ENCODE data around the gene PABPC1L. TPM values are rescaled to one million over a fixed set of nuclear protein-coding genes. Genes with fewer than 3 reads are reported as not detected.

The PABPC1L gene
- total and polyA plus RNA-seq, 2 of the 13 experiments (the other 11 are each of a cell fraction or from before 2014, with no cell fraction given): 30.8 to 252 TPM

DNA sequence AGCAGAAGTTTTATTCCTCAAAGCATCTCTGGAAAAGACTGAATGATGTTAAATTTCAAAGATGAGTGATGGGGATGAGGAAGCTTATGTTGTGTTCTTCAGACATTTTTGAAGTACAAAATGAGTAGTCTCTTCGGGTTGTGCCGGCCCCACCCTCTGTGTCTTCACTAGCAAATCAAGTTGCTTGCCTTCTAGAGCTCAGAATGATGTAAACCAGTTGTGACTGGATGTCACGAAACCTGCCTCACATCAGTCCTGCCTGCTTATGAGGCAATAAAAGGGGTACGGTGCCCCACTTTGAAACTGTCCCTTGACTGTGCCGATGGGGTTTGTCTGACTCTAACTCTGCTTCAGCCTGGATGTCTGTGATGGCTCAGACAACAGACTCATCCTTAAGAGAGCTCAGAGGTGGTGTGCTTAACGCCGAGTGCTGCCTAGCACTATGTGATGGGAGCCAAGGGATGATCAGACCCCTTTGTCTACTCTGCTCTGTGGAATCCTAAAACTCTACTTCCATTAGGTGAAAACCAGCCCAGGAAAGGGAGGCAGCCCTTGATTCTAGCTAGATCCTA lies 31.3 kb downstream of the PABPC1L start (continued):
- TF ChIP-seq, protein P1, sequence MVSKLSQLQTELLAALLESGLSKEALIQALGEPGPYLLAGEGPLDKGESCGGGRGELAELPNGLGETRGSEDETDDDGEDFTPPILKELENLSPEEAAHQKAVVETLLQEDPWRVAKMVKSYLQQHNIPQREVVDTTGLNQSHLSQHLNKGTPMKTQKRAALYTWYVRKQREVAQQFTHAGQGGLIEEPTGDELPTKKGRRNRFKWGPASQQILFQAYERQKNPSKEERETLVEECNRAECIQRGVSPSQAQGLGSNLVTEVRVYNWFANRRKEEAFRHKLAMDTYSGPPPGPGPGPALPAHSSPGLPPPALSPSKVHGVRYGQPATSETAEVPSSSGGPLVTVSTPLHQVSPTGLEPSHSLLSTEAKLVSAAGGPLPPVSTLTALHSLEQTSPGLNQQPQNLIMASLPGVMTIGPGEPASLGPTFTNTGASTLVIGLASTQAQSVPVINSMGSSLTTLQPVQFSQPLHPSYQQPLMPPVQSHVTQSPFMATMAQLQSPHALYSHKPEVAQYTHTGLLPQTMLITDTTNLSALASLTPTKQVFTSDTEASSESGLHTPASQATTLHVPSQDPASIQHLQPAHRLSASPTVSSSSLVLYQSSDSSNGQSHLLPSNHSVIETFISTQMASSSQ (IDR thresholded peaks at IDR 0.05; ENCODE audit: low read depth): no peak
- TF ChIP-seq, protein P1 (CRISPR knock-in tag; IDR thresholded peaks at IDR 0.05; ENCODE audit: borderline replicate concordance): no peak
- TF ChIP-seq, protein P2, sequence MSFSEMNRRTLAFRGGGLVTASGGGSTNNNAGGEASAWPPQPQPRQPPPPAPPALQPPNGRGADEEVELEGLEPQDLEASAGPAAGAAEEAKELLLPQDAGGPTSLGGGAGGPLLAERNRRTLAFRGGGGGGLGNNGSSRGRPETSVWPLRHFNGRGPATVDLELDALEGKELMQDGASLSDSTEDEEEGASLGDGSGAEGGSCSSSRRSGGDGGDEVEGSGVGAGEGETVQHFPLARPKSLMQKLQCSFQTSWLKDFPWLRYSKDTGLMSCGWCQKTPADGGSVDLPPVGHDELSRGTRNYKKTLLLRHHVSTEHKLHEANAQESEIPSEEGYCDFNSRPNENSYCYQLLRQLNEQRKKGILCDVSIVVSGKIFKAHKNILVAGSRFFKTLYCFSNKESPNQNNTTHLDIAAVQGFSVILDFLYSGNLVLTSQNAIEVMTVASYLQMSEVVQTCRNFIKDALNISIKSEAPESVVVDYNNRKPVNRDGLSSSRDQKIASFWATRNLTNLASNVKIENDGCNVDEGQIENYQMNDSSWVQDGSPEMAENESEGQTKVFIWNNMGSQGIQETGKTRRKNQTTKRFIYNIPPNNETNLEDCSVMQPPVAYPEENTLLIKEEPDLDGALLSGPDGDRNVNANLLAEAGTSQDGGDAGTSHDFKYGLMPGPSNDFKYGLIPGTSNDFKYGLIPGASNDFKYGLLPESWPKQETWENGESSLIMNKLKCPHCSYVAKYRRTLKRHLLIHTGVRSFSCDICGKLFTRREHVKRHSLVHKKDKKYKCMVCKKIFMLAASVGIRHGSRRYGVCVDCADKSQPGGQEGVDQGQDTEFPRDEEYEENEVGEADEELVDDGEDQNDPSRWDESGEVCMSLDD (CRISPR knock-in tag; IDR thresholded peaks at IDR 0.05; ENCODE audit: borderline replicate concordance): no peak
- no peak for TF ChIP-seq ZNF609 (CRISPR knock-in tag; IDR thresholded peaks at IDR 0.05; ENCODE audit: borderline replicate concordance)
- peak; percentile 9 for TF ChIP-seq TEAD3 (CRISPR knock-in tag; optimal IDR thresholded peaks at IDR 0.05; ENCODE audit: borderline replicate concordance)
- 0 out of 2 replicates have a peak, but pooled peaks have one; percentile 35 for TF ChIP-seq POLR2G (IDR thresholded peaks at IDR 0.05; ENCODE audit: low read depth, low read length)
- no peak for TF ChIP-seq GATA4 (IDR thresholded peaks at IDR 0.05; ENCODE audit: borderline replicate concordance, low read depth)
- peak in 1 of 2 experiments; percentile 25; a peak in 1 of 4 replicates for TF ChIP-seq POLR2A (IDR thresholded peaks at IDR 0.05; ENCODE audit: insufficient read depth in 1 of 2, low read depth in 2 of 2, low read length in 2 of 2)
- TF ChIP-seq KAT7 (CRISPR knock-in tag; IDR thresholded peaks at IDR 0.05; ENCODE audit: borderline replicate concordance): no peak
- no peak for TF ChIP-seq ZNF567 (CRISPR knock-in tag; IDR thresholded peaks at IDR 0.05; ENCODE audit: borderline replicate concordance)
- TF ChIP-seq RBFOX2 (IDR thresholded peaks at IDR 0.05; ENCODE audit: low read depth, low read length): peak; percentile 26; the same call in 1 of the 2 replicates
- TF ChIP-seq KDM5A (IDR thresholded peaks at IDR 0.05; ENCODE audit: borderline replicate concordance, low read length): no peak
- TF ChIP-seq, protein P3, sequence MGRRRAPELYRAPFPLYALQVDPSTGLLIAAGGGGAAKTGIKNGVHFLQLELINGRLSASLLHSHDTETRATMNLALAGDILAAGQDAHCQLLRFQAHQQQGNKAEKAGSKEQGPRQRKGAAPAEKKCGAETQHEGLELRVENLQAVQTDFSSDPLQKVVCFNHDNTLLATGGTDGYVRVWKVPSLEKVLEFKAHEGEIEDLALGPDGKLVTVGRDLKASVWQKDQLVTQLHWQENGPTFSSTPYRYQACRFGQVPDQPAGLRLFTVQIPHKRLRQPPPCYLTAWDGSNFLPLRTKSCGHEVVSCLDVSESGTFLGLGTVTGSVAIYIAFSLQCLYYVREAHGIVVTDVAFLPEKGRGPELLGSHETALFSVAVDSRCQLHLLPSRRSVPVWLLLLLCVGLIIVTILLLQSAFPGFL (CRISPR knock-in tag; IDR thresholded peaks at IDR 0.05): no peak
- TF ChIP-seq HES4 (CRISPR knock-in tag; IDR thresholded peaks at IDR 0.05; ENCODE audit: borderline replicate concordance): 0 out of 2 replicates have a peak, but pooled peaks have one; percentile 32
- TF ChIP-seq POLR2AphosphoS2 (IDR thresholded peaks at IDR 0.05; ENCODE audit: low read depth, low read length): no peak
- no peak for TF ChIP-seq NCOA5 (CRISPR knock-in tag; IDR thresholded peaks at IDR 0.05)
- TF ChIP-seq KMT2B (CRISPR knock-in tag; IDR thresholded peaks at IDR 0.05): no peak

All from HepG2 (cell line).